ENCODE results near the gene AK1.
"Not testable (repeated sequence)": the region's sequence is repeated elsewhere in the genome, so short reads cannot be mapped to it uniquely, and the experiment has no call there.

The AK1 gene

DNA sequence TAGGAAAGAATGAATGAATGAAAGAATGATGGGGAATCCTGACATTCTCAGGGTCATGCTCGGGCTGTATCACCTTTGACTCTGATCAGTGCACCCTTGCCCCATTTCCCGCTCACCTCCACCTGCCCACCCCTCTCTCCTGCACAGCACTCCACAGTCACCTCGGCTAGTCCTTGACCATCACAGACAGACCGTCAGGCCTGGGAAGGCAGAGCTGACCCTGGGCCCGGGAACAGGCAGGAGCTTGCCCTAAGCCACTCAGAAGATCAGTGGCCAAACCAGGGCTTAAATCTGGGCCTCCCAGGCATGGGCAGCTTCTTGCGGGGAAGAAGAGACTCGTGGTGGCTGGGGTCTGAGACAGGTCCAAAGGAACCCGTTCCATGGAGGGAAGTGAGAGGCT, 18.3 kb upstream of the AK1 start:
- Histone ChIP-seq H3K4me3 (ENCODE audit: low read length) (no peak overlapping the region), H3K27me3 (ENCODE audit: insufficient read depth, low read length) (peaks cover 4% of the 10 kb centered on the region), H3K9ac (ENCODE audit: low read depth, low read length) (no peak overlapping the region), H3K27ac (ENCODE audit: low read depth, low read length) (no peak overlapping the region), H3K36me3 (ENCODE audit: insufficient read depth, low read length) (peaks cover 48% of the 10 kb centered on the region), H3K9me3 (ENCODE audit: insufficient read depth, low read depth, low read length) (0 out of 2 replicates have a peak, but pooled peaks cover 3% of the 10 kb centered on the region), H3K4me1 (ENCODE audit: insufficient read depth, low read length) (peaks cover 11% of the 10 kb centered on the region)
- 94% methylated on average over 8 of the region's 8 CpGs for WGBS

- WGBS = 89% methylated on average over 4 of the region's 4 CpGs
- peaks cover 61% of the 10 kb centered on the region for H3K36me3 ChIP-seq (ENCODE audit: insufficient read depth, low read length)
Measured at GRCh38 chr9:127893392-127893791, 15.9 kb upstream of the AK1 start.

DNA sequence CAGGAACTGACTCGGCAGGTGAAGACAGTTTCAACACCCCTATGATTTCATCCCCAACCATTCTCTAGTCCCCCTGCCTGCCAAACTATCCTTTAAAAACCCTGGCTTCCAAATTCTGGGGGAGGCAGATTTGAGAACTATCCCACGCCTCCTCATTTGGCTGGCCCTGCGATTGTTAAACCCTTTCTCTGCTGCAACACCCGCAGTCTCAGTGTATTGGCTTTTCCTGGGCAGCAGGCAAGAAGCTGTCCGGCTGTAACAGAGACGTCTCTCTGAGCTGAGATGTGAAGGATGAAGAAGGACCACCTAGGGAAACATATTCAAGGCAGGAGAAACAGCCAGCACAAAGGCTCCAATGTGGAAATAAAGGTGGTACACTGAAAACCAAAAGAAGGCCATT, 15.4 kb upstream of the AK1 start:
- Histone ChIP-seq H3K9ac (ENCODE audit: low read depth, low read length) (no peak overlapping the region), H3K4me1 (ENCODE audit: insufficient read depth, low read length) (peaks cover 11% of the 10 kb centered on the region), H3K9me3 (ENCODE audit: insufficient read depth, low read depth, low read length) (0 out of 2 replicates have a peak, but pooled peaks cover 3% of the 10 kb centered on the region), H3K27me3 (ENCODE audit: insufficient read depth, low read length) (no peaks in the 10 kb centered on the region), H3K36me3 (ENCODE audit: insufficient read depth, low read length) (peaks cover 62% of the 10 kb centered on the region), H3K4me3 (ENCODE audit: low read length) (no peak overlapping the region), H3K27ac (ENCODE audit: low read depth, low read length) (no peak overlapping the region)
- 96% methylated on average over 6 of the region's 6 CpGs for WGBS

More at GRCh38 chr9:127893392-127893791, 15.9 kb upstream of the AK1 start:
- H3K27ac ChIP-seq (ENCODE audit: low read depth, low read length) = no peak overlapping the region
- peaks cover 11% of the 10 kb centered on the region for H3K4me1 ChIP-seq (ENCODE audit: insufficient read depth, low read length)
- H3K4me3 ChIP-seq (ENCODE audit: low read length) = no peak overlapping the region
- no peak overlapping the region for H3K9ac ChIP-seq (ENCODE audit: low read depth, low read length)
- no peaks in the 10 kb centered on the region for H3K27me3 ChIP-seq (ENCODE audit: insufficient read depth, low read length)
- H3K9me3 ChIP-seq (ENCODE audit: insufficient read depth, low read depth, low read length) = 0 out of 2 replicates have a peak, but pooled peaks cover 3% of the 10 kb centered on the region

DNA sequence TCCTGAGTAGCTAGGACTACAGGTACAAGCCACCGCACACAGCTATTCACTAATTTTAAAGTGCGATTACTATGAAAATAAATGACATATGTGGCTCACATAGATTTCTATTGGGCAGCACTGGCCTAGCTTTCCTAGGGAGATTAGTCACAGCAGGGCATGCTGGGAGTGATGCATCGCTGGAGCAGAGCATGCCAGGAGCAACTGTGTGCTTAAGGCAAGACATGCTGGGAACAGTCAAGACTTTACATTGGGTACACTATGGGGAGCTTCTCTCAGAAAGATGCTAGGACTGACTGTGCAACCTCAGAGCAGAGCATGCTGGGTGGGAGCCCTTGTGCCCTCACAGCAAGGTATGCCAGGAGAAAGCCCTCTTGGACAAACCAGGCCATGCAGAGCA, 12.6 kb upstream of the AK1 start:
- Histone ChIP-seq H3K27me3 (ENCODE audit: insufficient read depth, low read length) (no peaks in the 10 kb centered on the region), H3K4me1 (ENCODE audit: insufficient read depth, low read length) (no peaks in the 10 kb centered on the region), H3K4me3 (ENCODE audit: low read length) (no peak overlapping the region), H3K36me3 (ENCODE audit: insufficient read depth, low read length) (peaks cover 66% of the 10 kb centered on the region), H3K9me3 (ENCODE audit: insufficient read depth, low read depth, low read length) (0 out of 2 replicates have a peak, but pooled peaks cover 3% of the 10 kb centered on the region), H3K27ac (ENCODE audit: low read depth, low read length) (no peak overlapping the region), H3K9ac (ENCODE audit: low read depth, low read length) (no peak overlapping the region)
- WGBS = 95% methylated on average over 3 of the region's 3 CpGs

DNA sequence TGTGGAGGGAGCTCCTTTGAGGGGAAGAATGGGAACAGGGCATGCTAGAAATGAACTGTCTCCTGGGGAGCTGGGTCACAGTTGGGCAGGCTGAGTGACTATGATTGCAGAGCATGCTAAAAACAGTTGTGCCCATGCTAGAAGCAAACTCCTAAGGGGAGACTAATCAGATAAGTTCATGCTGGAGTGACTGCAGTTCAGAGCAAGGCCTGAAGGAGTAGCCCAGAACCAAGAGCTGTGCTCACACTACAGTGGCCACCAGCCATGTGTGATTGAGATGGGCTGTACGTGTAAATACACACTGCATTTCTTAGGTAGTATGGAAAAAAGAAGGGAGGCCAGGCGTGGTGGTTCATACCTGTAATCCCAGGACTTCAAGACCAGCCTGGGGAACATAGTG, 10.3 kb upstream of the AK1 start:
- Histone ChIP-seq H3K27ac (ENCODE audit: low read depth, low read length) (no peak overlapping the region), H3K36me3 (ENCODE audit: insufficient read depth, low read length) (peaks cover 43% of the 10 kb centered on the region), H3K4me3 (ENCODE audit: low read length) (no peak overlapping the region), H3K4me1 (ENCODE audit: insufficient read depth, low read length) (no peaks in the 10 kb centered on the region), H3K9me3 (ENCODE audit: insufficient read depth, low read depth, low read length) (no peaks in the 10 kb centered on the region), H3K27me3 (ENCODE audit: insufficient read depth, low read length) (no peaks in the 10 kb centered on the region), H3K9ac (ENCODE audit: low read depth, low read length) (no peak overlapping the region)
- 84% methylated on average over 2 of the region's 2 CpGs for WGBS

DNA sequence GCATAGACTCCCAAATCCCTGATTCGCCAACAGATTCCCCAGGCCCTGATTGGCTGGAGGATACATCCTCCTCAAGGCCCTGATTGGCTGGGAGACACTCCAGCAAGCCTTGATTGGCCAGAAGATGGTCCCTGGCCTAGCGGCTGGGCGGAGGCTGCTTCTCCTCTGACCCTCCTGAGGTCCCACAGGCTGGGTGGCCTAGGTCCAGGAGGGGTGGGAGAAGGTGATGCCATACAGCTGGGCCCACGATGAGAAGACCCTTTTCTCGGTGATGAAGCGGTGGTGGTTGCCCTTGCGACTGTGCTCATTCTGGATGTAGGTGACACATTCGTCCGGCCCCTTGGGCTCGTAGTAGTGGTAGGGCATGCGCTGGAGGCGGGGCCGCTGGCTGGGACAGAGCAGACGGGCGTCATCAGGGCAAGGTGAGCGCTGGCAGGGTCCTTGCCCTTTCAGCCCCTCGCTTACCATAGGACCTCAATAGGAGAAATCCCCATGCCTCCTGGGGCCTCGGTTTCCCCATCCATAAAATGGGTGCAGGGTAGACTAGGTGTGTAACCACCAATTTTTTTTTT, 9.0 kb upstream of the AK1 start:
- no peaks in the 10 kb centered on the region for H3K4me1 ChIP-seq (ENCODE audit: insufficient read depth, low read length)
- no peak overlapping the region for H3K27ac ChIP-seq (ENCODE audit: low read depth, low read length)
- 95% methylated on average over 17 of the region's 18 CpGs for WGBS

GRCh38 chr9:127885508-127886281, 8.2 kb upstream of the AK1 start:
- H3K4me1 ChIP-seq (ENCODE audit: insufficient read depth, low read length) = no peaks in the 10 kb centered on the region
- H3K9ac ChIP-seq (ENCODE audit: low read depth, low read length) = no peak overlapping the region
- H3K9me3 ChIP-seq (ENCODE audit: insufficient read depth, low read depth, low read length) = no peaks in the 10 kb centered on the region
- H3K27ac ChIP-seq (ENCODE audit: low read depth, low read length) = no peak overlapping the region
- 77% methylated on average over 13 of the region's 13 CpGs for WGBS
- H3K36me3 ChIP-seq (ENCODE audit: insufficient read depth, low read length) = peaks cover 28% of the 10 kb centered on the region
- no peaks in the 10 kb centered on the region for H3K27me3 ChIP-seq (ENCODE audit: insufficient read depth, low read length)
- H3K4me3 ChIP-seq (ENCODE audit: low read length) = no peak overlapping the region

More for the DNA sequence above, 9.0 kb upstream of the AK1 start:
- Histone ChIP-seq H3K9me3 (ENCODE audit: insufficient read depth, low read depth, low read length) (no peaks in the 10 kb centered on the region), H3K36me3 (ENCODE audit: insufficient read depth, low read length) (peaks cover 35% of the 10 kb centered on the region), H3K27me3 (ENCODE audit: insufficient read depth, low read length) (no peaks in the 10 kb centered on the region), H3K9ac (ENCODE audit: low read depth, low read length) (no peak overlapping the region), H3K4me3 (ENCODE audit: low read length) (no peak overlapping the region)

DNA sequence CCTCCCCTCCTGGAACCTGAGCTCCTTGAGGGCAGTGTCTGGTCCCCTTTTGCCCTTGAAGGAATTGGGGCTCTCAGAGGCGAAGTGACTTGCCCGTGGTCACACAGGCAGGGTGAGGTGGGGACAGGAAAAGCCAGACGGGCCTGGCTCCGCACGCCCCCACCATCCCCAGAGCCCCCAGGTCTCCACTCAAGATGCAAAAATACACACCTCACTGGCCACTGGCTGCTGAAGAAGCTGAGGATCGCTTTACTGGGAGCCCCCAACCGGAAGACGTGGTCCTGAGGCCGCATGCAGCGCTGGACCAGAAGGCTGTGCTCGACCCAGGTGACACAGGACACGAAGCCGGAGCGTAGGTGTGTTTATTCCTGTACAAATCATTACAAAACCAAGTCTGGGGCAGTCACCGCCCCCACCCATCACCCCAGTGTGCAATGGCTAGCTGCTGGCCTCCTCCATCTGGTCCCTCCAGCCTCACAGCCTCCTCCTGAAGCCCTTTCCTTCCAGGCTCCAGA, 7.6 kb upstream of the AK1 start:
- Histone ChIP-seq H3K27ac (ENCODE audit: low read depth, low read length) (no peak overlapping the region), H3K9me3 (ENCODE audit: insufficient read depth, low read depth, low read length) (no peaks in the 10 kb centered on the region), H3K4me3 (ENCODE audit: low read length) (no peak overlapping the region), H3K36me3 (ENCODE audit: insufficient read depth, low read length) (peaks cover 22% of the 10 kb centered on the region), H3K27me3 (ENCODE audit: insufficient read depth, low read length) (no peaks in the 10 kb centered on the region), H3K9ac (ENCODE audit: low read depth, low read length) (no peak overlapping the region), H3K4me1 (ENCODE audit: insufficient read depth, low read length) (no peaks in the 10 kb centered on the region)
- 86% methylated on average over 15 of the region's 15 CpGs for WGBS

GRCh38 chr9:127884427-127884911, 7.0 kb upstream of the AK1 start:
- H3K4me1 ChIP-seq (ENCODE audit: insufficient read depth, low read length) = no peaks in the 10 kb centered on the region
- 72% methylated on average over 11 of the region's 11 CpGs for WGBS
- H3K36me3 ChIP-seq (ENCODE audit: insufficient read depth, low read length) = peaks cover 16% of the 10 kb centered on the region
- H3K9ac ChIP-seq (ENCODE audit: low read depth, low read length) = no peak overlapping the region
- H3K27me3 ChIP-seq (ENCODE audit: insufficient read depth, low read length) = no peaks in the 10 kb centered on the region
- no peaks in the 10 kb centered on the region for H3K9me3 ChIP-seq (ENCODE audit: insufficient read depth, low read depth, low read length)
- no peak overlapping the region for H3K4me3 ChIP-seq (ENCODE audit: low read length)
- H3K27ac ChIP-seq (ENCODE audit: low read depth, low read length) = no peak overlapping the region

- Histone ChIP-seq H3K9me3 (ENCODE audit: insufficient read depth, low read depth, low read length) (no peaks in the 10 kb centered on the region), H3K36me3 (ENCODE audit: insufficient read depth, low read length) (peaks cover 16% of the 10 kb centered on the region), H3K4me3 (ENCODE audit: low read length) (no peak overlapping the region), H3K27ac (ENCODE audit: low read depth, low read length) (no peak overlapping the region), H3K4me1 (ENCODE audit: insufficient read depth, low read length) (no peaks in the 10 kb centered on the region), H3K9ac (ENCODE audit: low read depth, low read length) (no peak overlapping the region), H3K27me3 (ENCODE audit: insufficient read depth, low read length) (no peaks in the 10 kb centered on the region)
- WGBS = 93% methylated on average over 7 of the region's 7 CpGs
Measured at GRCh38 chr9:127883959-127884358, 6.5 kb upstream of the AK1 start.

- H3K27me3 ChIP-seq (ENCODE audit: insufficient read depth, low read length); H3K4me1 ChIP-seq (ENCODE audit: insufficient read depth, low read length); H3K36me3 ChIP-seq (ENCODE audit: insufficient read depth, low read length); H3K4me3 ChIP-seq (ENCODE audit: low read length); H3K9ac ChIP-seq (ENCODE audit: low read depth, low read length); H3K9me3 ChIP-seq (ENCODE audit: insufficient read depth, low read depth, low read length); H3K27ac ChIP-seq (ENCODE audit: low read depth, low read length): not testable (repeated sequence)
- WGBS = 89% methylated on average over 3 of the region's 3 CpGs
Measured at GRCh38 chr9:127881715-127882114, 4.2 kb upstream of the AK1 start.
